Mesodermal cell (in vitro differentiated cells): Measurements from ENCODE around the gene ANP32D. TPM values are rescaled to one million over a fixed set of nuclear protein-coding genes. Genes with fewer than 3 reads are reported as not detected.
"Not testable (repeated sequence)": the region's sequence is repeated elsewhere in the genome, so short reads cannot be mapped to it uniquely, and the experiment has no call there.

Source experiments
- H3K27ac ChIP-seq: 2 replicates; pipeline ENCODE4 v1.7.0; 2013; ENCODE audit warnings: mild to moderate bottlenecking, low read depth, low read length, moderate library complexity; ENCODE audit not compliant: severe bottlenecking
- H3K36me3 ChIP-seq: 2 replicates; pipeline ENCODE4 v1.7.1; 2013; ENCODE audit warnings: mild to moderate bottlenecking, low read length, moderate library complexity; ENCODE audit not compliant: control insufficient read depth, insufficient read depth
- H3K4me1 ChIP-seq: one replicate; pipeline ENCODE4 v1.7.1; 2013; ENCODE audit warnings: mild to moderate bottlenecking, low read length; ENCODE audit not compliant: insufficient read depth, control insufficient read depth, poor library complexity, severe bottlenecking
- H3K4me3 ChIP-seq: 2 replicates; pipeline ENCODE4 v1.7.0; 2013; ENCODE audit warnings: low read length, control low read depth, mild to moderate bottlenecking; ENCODE audit not compliant: insufficient read depth, poor library complexity, severe bottlenecking; ENCODE audit errors: extremely low read depth
- H3K9me3 ChIP-seq: 2 replicates; pipeline ENCODE4 v1.7.1; 2013; ENCODE audit warnings: mild to moderate bottlenecking, low read length, moderate library complexity; ENCODE audit not compliant: control insufficient read depth
- WGBS, 2 experiments: methylation state at CpG; one replicate each; pipeline ENCODE4 v1.1.5; 2013; ENCODE audit warnings: missing lambda C conversion rate in 2 of 2; ENCODE audit not compliant: insufficient coverage in 2 of 2; 5-methylcytosine and 5-hydroxymethylcytosine counted together
- polyA plus RNA-seq, 2 experiments: library from polyadenylated mRNA; stranded (reverse); fragments of 50-300 nt; gene quantifications; one replicate each; pipeline ENCODE4 v1.2.3, GENCODE V29; 2013

Gene ANP32D
- not detected for polyA plus RNA-seq (2013, experiment 1 of 2)
- not detected for polyA plus RNA-seq (2013, experiment 2 of 2)

DNA sequence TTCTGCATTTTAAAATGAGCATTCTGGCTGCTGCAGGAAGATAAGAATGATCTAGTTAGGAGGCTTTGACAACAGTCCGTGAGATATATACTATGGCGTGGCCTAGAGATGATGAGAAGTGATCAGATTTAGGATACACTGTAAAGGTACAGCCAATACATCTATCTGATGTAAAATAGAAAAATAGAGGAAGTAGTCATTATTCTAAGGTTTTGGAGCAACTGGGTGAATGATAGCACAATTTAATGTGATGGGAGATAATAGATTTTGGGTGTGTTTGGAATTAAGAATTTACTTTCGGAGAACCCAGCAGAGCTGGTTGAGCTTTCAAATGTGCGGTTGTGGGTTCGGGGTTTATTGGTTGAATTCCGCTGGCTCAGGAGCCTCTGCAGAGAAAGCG is at the start of gene ANP32D:
Gene ANP32D (plus strand): TSS at position 301 of the 400 bp plus-strand sequence. CDS start 106 bp downstream, outside the sequence.
- Histone ChIP-seq H3K36me3 (no peaks in the 10 kb centered on the region), H3K9me3 (peaks cover 25% of the 10 kb centered on the region), H3K4me3 (no peak within 1 kb of the TSS), H3K27ac (no peak within 1 kb of the TSS), H3K4me1 (no peaks in the 10 kb centered on the region)
- 92 to 95% methylated on average over 6 to 7 of the region's 7 CpGs for WGBS, 2 experiments

DNA sequence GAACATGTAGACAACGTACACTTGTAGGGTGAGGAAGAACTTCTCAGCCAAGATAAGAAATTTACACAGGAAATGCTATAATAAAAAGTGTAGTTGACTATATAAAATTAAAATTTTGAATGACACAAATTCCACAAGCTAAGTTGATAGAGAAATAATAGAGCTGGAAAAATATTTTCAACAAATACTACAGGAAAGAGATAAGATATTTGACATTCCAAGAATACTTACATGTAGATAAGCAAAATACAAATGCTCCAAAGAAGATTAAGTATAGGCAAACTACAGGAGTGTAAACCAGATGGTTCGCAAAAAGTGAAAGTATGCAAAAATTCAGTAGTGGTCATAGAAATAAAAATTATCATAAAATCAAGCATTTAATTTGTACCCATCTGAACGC is 49.2 kb upstream of the ANP32D start:
- no CpG with 5 or more reads among the region's 3 CpGs for WGBS, 2 experiments

DNA sequence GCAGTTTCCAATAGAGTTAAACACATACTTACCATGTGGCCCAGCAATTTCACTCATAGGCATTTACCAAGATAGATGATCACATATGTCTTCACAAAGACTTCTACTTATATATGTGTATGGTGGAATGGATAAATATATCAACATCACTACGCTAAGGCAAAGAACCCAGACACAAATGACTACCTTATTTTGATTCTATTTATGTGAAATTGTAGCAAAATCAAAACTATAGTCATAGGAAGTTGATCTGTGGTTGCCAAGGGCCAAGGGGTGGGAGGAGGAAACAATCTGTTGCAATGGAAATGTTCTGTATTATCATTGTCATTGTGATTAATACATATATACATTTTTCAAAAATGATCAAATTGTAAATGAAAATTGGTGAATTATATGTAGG is 47.7 kb upstream of the ANP32D start:
- H3K27ac ChIP-seq = no peak overlapping the region
- WGBS, 2 experiments = no CpG with 5 or more reads among the region's 1 CpG
- H3K36me3 ChIP-seq = no peaks in the 10 kb centered on the region
- H3K9me3 ChIP-seq = no peaks in the 10 kb centered on the region
- H3K4me3 ChIP-seq = no peak overlapping the region
- H3K4me1 ChIP-seq = peaks cover 14% of the 10 kb centered on the region

More for the DNA sequence above, 49.2 kb upstream of the ANP32D start:
- H3K27ac ChIP-seq = no peak overlapping the region
- H3K4me3 ChIP-seq = no peak overlapping the region
- peaks cover 23% of the 10 kb centered on the region for H3K4me1 ChIP-seq
- H3K36me3 ChIP-seq = no peaks in the 10 kb centered on the region
- H3K9me3 ChIP-seq = no peaks in the 10 kb centered on the region

DNA sequence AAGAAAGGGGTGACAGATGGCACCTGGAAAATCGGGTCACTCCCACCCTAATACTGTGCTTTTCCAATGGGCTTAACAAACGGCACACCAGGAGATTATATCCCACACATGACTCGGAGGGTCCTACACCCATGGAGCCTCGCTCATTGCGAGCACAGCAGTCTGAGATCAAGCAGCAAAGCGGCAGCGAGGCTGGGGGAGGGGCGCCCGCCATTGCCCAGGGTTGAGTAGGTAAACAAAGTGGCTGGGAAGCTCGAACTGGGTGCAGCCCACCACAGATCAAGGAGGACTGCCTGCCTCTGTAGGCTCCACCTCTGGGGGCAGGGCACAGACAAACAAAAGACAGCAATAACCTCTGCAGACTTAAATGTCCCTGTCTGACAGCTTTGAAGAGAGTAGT is 38.3 kb upstream of the ANP32D start:
- 93 to 94% methylated on average over 2 to 8 of the region's 10 CpGs for WGBS, 2 experiments

DNA sequence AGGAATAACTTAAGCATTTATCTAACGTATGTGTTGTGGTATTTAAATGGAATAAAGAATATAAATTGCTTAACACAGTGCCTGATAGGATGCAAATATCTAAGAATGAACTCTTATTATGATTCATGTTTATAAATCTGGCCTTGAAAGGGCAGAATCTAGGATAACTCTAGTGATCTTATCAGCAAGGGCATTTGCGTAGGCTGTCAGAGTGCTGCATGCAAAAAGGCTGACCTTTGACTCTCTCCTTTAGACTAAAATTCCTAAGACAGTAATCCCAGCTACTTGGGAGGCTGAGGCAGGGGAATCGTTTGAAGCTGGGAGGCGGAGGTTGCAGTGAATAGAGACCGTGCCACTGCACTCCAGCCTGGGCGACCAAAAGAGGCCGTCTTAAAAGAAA is 31.3 kb upstream of the ANP32D start:
- H3K27ac ChIP-seq = peak overlapping the region; percentile 16
- H3K36me3 ChIP-seq = no peaks in the 10 kb centered on the region
- H3K4me3 ChIP-seq = no peak overlapping the region
- no peaks in the 10 kb centered on the region for H3K9me3 ChIP-seq
- H3K4me1 ChIP-seq = peaks cover 6% of the 10 kb centered on the region
- WGBS, 2 experiments = 60 to 80% methylated on average over 1 of the region's 7 CpGs

More for the DNA sequence above, 38.3 kb upstream of the ANP32D start:
- not testable (repeated sequence) for H3K36me3 ChIP-seq, H3K4me1 ChIP-seq, H3K4me3 ChIP-seq, H3K27ac ChIP-seq, H3K9me3 ChIP-seq

DNA sequence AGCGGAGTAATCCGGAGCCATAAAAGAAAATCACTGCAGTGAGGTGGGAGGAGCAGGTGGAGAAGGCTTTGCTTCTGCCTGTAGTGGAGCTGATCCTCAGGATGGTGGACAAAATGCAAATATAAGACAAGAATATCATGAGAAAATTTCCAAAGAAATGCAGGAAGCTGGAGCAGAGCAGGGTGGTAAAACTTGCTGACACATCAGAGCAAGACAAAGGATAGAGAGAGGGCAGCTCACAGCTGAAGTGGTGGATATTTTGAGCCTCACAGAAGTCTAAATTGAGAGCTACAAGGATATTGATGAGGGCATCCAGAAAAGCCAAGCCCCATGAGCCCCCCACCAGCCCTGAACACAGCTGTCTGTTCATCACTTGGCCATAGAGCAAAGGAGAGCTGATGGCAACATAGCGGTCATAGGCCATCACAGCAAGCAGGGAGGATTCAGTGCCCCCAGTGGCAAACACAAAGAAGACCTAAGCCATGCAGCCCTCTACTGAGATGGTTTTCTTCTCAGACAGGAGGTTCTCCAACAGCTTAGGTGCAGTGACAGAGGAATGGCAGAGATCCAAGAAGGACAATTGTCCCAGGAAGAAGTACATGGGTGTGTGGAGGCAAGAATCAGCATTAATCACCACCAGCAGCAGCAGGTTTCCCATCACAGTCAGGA is 30.0 kb upstream of the ANP32D start:
- peaks cover 14% of the 10 kb centered on the region for H3K4me1 ChIP-seq
- H3K9me3 ChIP-seq = no peaks in the 10 kb centered on the region
- 88 to 94% methylated on average over 3 of the region's 3 CpGs for WGBS, 2 experiments
- H3K27ac ChIP-seq = peak overlapping the region; percentile 23
- no peaks in the 10 kb centered on the region for H3K36me3 ChIP-seq
- no peak overlapping the region for H3K4me3 ChIP-seq

DNA sequence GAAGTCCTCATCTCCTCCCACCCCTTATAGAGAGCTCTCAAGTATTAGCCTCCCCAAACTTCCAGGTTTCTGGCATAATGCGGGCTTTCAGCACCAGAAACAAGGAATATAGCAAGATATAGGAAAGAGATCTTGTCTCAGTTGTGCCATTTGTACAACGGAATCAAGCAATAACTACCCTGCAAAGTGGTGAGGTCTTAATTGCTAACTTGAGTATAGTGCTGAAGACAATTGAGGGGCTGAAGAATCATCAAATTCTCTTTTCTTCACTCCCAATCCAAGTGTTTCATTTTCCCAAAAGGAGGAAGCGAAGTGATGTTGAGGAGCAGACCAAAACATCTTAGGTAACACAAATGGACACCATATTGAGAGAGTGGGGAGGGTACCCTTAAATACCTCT is 26.8 kb upstream of the ANP32D start:
- no peaks in the 10 kb centered on the region for H3K9me3 ChIP-seq
- peaks cover 14% of the 10 kb centered on the region for H3K4me1 ChIP-seq
- WGBS, 2 experiments = 100% methylated on average over 1 of the region's 3 CpGs; no CpG with 5 or more reads in 1 of the 2 experiments
- H3K36me3 ChIP-seq = no peaks in the 10 kb centered on the region
- no peak overlapping the region for H3K4me3 ChIP-seq
- no peak overlapping the region for H3K27ac ChIP-seq

DNA sequence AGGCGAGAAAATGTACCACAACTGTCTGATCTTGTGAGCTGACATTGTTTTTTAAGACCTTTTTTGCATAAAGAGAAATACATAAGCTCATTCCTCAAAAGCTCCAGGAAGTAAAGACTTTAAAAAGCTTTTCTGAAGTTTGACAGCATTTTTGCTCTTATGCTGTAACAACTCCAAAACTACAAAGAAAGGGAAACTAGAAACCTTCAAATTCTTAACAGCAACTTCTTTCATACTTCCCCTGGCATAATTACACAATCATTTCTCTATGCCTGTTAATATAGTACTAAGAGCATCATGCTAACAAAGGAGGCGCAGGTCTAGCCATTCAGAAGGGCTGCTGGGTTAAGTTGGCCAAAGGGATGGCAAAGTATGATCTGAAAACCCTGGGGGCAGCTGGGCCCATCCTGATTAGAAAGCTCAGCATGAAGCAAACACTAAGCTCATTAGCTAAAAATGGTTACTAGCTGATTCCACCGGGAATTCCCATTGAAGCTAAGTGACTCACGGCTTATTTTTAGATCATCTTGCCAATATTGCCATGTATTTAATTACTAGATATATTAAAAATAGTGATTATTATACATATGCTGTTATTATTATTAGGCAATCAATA is 26.1 kb upstream of the ANP32D start:
- Histone ChIP-seq H3K9me3 (no peaks in the 10 kb centered on the region), H3K4me3 (no peak overlapping the region), H3K27ac (no peak overlapping the region), H3K4me1 (peaks cover 14% of the 10 kb centered on the region), H3K36me3 (no peaks in the 10 kb centered on the region)
- WGBS, 2 experiments = no CpG with 5 or more reads among the region's 4 CpGs

DNA sequence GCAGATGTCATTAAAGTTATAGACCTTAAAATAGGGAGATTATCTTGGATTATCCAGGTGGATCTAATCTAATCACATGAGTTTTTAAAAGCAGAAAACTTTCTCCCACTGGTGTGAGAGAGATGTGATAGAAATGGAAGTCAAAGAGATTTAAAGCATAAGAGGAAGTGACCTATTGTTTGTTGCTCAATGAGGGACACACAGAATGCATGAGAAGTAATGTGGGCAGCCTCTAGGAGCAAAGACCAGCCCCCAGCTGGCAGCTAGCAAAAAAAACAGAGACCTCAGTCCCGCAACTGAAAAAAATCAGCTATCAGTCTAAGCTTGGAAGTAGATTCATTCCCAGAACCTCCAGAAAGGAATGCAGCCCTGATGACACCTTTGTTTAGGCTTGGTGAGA is 24.6 kb upstream of the ANP32D start:
- H3K36me3 ChIP-seq = no peaks in the 10 kb centered on the region
- no peak overlapping the region for H3K27ac ChIP-seq
- H3K4me3 ChIP-seq = no peak overlapping the region
- WGBS, 2 experiments = 100% methylated on average over 1 of the region's 1 CpG; no CpG with 5 or more reads in 1 of the 2 experiments
- peaks cover 10% of the 10 kb centered on the region for H3K4me1 ChIP-seq
- H3K9me3 ChIP-seq = no peaks in the 10 kb centered on the region

DNA sequence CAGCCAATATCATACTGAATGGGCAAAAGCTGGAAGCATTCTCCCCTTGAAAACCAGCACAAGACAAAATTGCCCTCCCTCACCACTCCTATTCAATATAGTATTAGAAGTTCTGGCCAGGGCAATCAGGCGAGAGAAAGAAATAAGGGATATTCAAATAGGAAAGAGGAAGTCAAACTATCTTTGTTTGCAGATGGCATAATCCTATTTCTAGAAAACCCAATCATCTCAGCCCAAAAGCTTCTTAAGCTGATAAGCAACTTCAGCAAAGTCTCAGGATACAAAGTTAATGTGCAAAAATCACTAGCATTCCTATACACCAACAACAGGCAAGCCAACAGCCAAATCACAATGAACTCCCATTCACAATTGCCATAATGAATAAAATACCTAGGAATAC is 21.0 kb upstream of the ANP32D start:
- H3K36me3 ChIP-seq = no peaks in the 10 kb centered on the region
- no CpG with 5 or more reads among the region's 1 CpG for WGBS, 2 experiments
- no peak overlapping the region for H3K4me3 ChIP-seq
- H3K9me3 ChIP-seq = no peaks in the 10 kb centered on the region
- H3K27ac ChIP-seq = no peak overlapping the region
- peaks cover 4% of the 10 kb centered on the region for H3K4me1 ChIP-seq

DNA sequence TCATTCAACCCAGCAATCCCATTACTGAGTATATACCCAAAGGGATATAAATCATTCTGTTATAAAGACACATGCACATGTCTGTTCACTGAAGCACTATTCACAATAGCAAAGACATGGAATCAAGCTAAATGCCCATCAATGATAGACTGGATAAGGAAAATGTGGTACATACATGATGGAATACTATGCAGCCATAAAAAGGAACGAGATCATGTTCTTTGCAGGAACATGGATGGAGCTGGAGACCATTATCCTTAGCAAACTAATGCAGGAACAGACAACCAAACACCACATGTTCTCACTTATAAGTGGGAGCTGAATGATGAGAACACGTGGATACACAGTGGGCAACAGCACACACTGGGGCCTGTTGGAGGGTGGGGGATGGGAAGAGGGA is 19.4 kb upstream of the ANP32D start:
- not testable (repeated sequence) for H3K36me3 ChIP-seq, H3K4me3 ChIP-seq, H3K27ac ChIP-seq, H3K9me3 ChIP-seq, H3K4me1 ChIP-seq
- WGBS, 2 experiments = no CpG with 5 or more reads among the region's 2 CpGs
